CD4-positive, alpha-beta T cell treated with Interleukin-2 at 100 ng/mL for 4 hours (primary cell): Measurements from ENCODE around the gene DIO3.

Experiments
- DNase-seq: peaks from one replicate; pipeline ENCODE4 v3.0.0-alpha.2; 2020; ENCODE audit warnings: low spot score

The DIO3 gene

GRCh38 chr14:101599234-101599885, 38.1 kb downstream of the DIO3 start:
- DNase-seq = no peak

GRCh38 chr14:101600336-101600890, 39.1 kb downstream of the DIO3 start:
- no peak for DNase-seq

- DNase-seq = no peak
Measured at GRCh38 chr14:101600891-101601605, 39.8 kb downstream of the DIO3 start.

GRCh38 chr14:101601606-101602465, 40.5 kb downstream of the DIO3 start:
- DNase-seq = no peak

- DNase-seq = no peak
Measured at GRCh38 chr14:101602466-101602840, 41.2 kb downstream of the DIO3 start.

GRCh38 chr14:101603096-101603495, 41.8 kb downstream of the DIO3 start:
- no peak for DNase-seq

- no peak for DNase-seq
Measured at GRCh38 chr14:101604228-101604934, 43.1 kb downstream of the DIO3 start.

- no peak for DNase-seq
Measured at GRCh38 chr14:101604935-101605780, 43.9 kb downstream of the DIO3 start.

GRCh38 chr14:101605836-101606235, 44.5 kb downstream of the DIO3 start:
- no peak for DNase-seq
